HEK293T (cell line): Measurements from ENCODE around the gene FAM170B.

Experiments used
- CTCF ChIA-PET: fragments of 350-600 bp; formaldehyde crosslinking; extraction: SDS; loops from one replicate; lab custom pipeline; 2021; ENCODE audit warnings: antibody characterized with exemption, inconsistent platforms; lab: Yijun Ruan, JAX
- POLR2A ChIA-PET: fragments of 350-600 bp; formaldehyde crosslinking; extraction: SDS; loops from one replicate; lab custom pipeline; 2020; ENCODE audit warnings: antibody characterized with exemption, inconsistent platforms; lab: Yijun Ruan, JAX
- DNase-seq: peaks from one replicate; pipeline ENCODE4 v3.0.0; 2012; ENCODE audit warnings: mixed read lengths; ENCODE audit errors: extremely low spot score
- ARNT ChIP-seq: fragments of 450-650 bp; IDR thresholded peaks from 2 replicates; pipeline ENCODE4 v1.6.1; 2017; ENCODE audit warnings: mild to moderate bottlenecking
- BHLHE40 ChIP-seq: fragments of 450-650 bp; IDR thresholded peaks from 2 replicates; pipeline ENCODE4 v1.6.1; 2016; ENCODE audit warnings: mild to moderate bottlenecking, moderate library complexity, borderline replicate concordance
- CTBP1 ChIP-seq: fragments of 450-650 bp; IDR thresholded peaks from 2 replicates; pipeline ENCODE4 v1.6.1; 2016; ENCODE audit warnings: borderline replicate concordance
- ELF4 ChIP-seq: fragments of 450-650 bp; IDR thresholded peaks from 2 replicates; pipeline ENCODE4 v1.6.1; 2017; ENCODE audit warnings: antibody characterized with exemption
- FOXA1 ChIP-seq: fragments of 450-650 bp; IDR thresholded peaks from 2 replicates; pipeline ENCODE4 v1.6.1; 2016; ENCODE audit warnings: mild to moderate bottlenecking
- FOXK2 ChIP-seq: fragments of 450-650 bp; IDR thresholded peaks from 2 replicates; pipeline ENCODE4 v1.6.1; 2016; ENCODE audit warnings: mild to moderate bottlenecking
- FOXM1 ChIP-seq: fragments of 450-650 bp; IDR thresholded peaks from 2 replicates; pipeline ENCODE4 v1.6.1; 2017; ENCODE audit warnings: mild to moderate bottlenecking, borderline replicate concordance
- HDGF ChIP-seq: fragments of 450-650 bp; IDR thresholded peaks from 2 replicates; pipeline ENCODE4 v1.6.1; 2017; ENCODE audit warnings: antibody characterized with exemption, borderline replicate concordance
- L3MBTL2 ChIP-seq: fragments of 450-650 bp; conservative IDR thresholded peaks from 2 replicates; pipeline ENCODE4 v1.6.1; 2016; ENCODE audit warnings: mild to moderate bottlenecking
- LEF1 ChIP-seq: fragments of 450-650 bp; IDR thresholded peaks from 2 replicates; pipeline ENCODE4 v1.6.1; 2017; ENCODE audit warnings: mild to moderate bottlenecking, borderline replicate concordance
- NFRKB ChIP-seq: fragments of 450-650 bp; IDR thresholded peaks from 2 replicates; pipeline ENCODE4 v1.6.1; 2016; ENCODE audit warnings: mild to moderate bottlenecking, moderate library complexity
- SP1 ChIP-seq: fragments of 450-650 bp; IDR thresholded peaks from 2 replicates; pipeline ENCODE4 v1.6.1; 2017
- SUZ12 ChIP-seq: fragments of 450-650 bp; IDR thresholded peaks from 2 replicates; pipeline ENCODE4 v1.6.1; 2016; ENCODE audit warnings: mild to moderate bottlenecking
- TARDBP ChIP-seq: fragments of 450-650 bp; IDR thresholded peaks from 2 replicates; pipeline ENCODE4 v1.6.1; 2016
- ZNF384 ChIP-seq: fragments of 450-650 bp; IDR thresholded peaks from 2 replicates; pipeline ENCODE4 v1.6.1; 2016
- TF ChIP-seq, protein P1 (sequence below): fragments of 450-650 bp; IDR thresholded peaks from 2 replicates; pipeline ENCODE4 v1.6.1; 2016

The FAM170B gene

GRCh38 chr10:49083261-49083660 is 50.6 kb downstream of the FAM170B start:
- ChIA-PET CTCF (no interaction called here), POLR2A (no interaction called here)
- DNase-seq: no peak
- TF ChIP-seq FOXA1 (no peak), ZNF384 (no peak), BHLHE40 (no peak), HDGF (no peak), FOXM1 (no peak), TARDBP (no peak), LEF1 (no peak), SUZ12 (no peak), NFRKB (no peak), SP1 (no peak), CTBP1 (no peak), ELF4 (no peak)
- TF ChIP-seq, protein P1, sequence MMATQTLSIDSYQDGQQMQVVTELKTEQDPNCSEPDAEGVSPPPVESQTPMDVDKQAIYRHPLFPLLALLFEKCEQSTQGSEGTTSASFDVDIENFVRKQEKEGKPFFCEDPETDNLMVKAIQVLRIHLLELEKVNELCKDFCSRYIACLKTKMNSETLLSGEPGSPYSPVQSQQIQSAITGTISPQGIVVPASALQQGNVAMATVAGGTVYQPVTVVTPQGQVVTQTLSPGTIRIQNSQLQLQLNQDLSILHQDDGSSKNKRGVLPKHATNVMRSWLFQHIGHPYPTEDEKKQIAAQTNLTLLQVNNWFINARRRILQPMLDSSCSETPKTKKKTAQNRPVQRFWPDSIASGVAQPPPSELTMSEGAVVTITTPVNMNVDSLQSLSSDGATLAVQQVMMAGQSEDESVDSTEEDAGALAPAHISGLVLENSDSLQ: no peak

DNA sequence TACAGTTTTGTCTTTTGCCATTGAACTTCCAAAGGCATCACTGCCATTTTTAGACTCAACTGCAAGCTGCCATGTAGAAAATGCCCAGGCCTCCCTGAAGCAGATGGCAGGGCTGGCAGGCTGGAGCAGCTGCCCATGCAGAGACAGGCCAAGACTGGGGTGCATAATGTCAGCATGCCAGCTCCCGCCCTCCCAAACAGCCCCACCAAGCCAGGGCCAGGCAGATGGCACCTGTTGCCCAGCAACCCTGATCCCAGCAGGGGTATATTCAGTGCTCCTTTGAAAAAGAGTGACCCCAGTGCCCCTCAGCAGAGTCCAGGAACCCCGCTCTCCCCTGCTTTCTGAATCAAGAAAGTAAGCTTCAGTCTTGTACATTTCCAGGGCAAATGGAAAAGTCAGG is 51.1 kb downstream of the FAM170B start:
- POLR2A ChIA-PET: no interaction called here

DNA sequence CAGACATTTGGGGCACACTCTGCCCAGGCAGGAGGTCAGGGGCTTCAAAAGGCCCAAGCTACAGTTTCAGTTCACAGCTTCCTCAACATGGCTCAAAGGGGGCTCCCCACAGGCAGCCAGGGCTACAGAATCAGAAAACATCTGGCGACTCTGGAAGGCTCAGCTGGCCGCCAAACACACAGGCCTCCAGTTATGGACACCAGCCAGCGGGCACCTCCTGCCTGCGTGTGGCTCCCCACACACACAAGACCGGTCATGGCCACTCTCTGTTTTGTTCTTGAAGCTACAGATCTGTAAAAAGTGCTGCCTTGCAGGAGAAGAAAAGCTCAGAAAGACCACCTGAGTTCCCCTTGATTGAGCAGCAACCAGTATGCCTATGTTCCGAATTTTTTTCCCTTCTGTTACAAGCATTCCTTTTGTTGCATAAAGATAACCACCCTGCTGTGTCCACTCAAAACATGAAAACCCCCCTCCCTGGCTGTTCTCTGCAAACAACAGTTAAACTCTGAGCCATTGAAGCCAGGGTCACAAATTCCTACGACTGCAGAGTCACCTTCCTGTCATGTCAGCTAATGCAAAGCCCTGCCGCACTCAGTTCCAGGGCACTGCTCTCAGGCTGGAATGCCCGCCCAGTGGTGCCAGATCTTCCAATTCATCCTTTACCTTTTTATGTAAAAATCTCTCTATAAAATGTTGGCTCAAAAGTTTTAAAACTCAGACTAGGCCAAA is 52.1 kb downstream of the FAM170B start:
- no peak for DNase-seq
- ChIA-PET POLR2A (no interaction called here), CTCF (no interaction called here)
- no peak for TF ChIP-seq FOXA1
- no peak for TF ChIP-seq FOXK2
- TF ChIP-seq LEF1: no peak
- TF ChIP-seq L3MBTL2: no peak
- TF ChIP-seq SUZ12: no peak
- TF ChIP-seq TARDBP: no peak
- no peak for TF ChIP-seq CTBP1
- TF ChIP-seq NFRKB: no peak
- TF ChIP-seq, protein P1: no peak
- TF ChIP-seq ELF4: no peak

More for the DNA sequence above, 51.1 kb downstream of the FAM170B start:
- TF ChIP-seq ARNT (no peak), FOXM1 (no peak), FOXK2 (no peak), SUZ12 (no peak), ZNF384 (no peak), ELF4 (no peak)
- CTCF ChIA-PET: no interaction called here
- no peak for DNase-seq
